ENCODE results near the gene PLEKHA6. TPM values are rescaled to one million over a fixed set of nuclear protein-coding genes. Genes with fewer than 3 reads are reported as not detected.
A peak's percentile ranks its signal among the peaks of the same experiment; 100 is the strongest.

PLEKHA6 gene
- total RNA-seq, 2 experiments from 2014 or later: 0.53 to 0.82 TPM

DNA sequence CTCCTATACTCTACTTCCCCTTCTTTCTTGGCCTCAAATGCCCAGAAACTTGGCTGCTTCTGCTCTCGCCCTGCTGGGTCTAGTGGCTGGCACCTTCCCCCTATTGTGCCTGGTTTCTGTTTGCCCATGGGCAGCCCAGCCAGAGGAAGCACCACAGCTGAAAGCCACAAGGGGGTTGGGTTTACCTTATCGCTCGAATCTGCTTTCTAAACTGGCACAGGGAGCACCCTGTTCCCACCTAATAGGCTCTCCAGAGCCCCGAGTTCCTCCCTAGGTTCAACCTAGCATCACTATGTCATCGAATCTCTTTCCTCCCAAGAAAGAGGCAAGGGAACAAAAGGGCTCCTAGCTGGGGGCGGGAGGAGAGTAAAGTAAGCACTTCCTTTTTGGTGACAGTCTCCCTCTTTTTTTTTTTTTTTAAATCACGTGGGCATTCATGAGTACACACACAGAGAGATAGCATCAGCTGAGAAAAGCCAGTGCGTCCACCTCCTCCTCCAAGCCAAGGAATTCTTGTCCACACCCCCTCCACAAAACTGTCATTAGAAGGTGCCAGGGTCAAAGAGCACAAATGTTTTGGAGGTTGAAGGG, 72.8 kb downstream of the PLEKHA6 start:
- peak overlapping the region; percentile 85 for H3K27ac Mint-ChIP-seq
- H3K27me3 Mint-ChIP-seq: peaks cover 6% of the 10 kb centered on the region
- CTCF ChIA-PET: no interaction called here
- no peaks in the 10 kb centered on the region for H3K9me3 ChIP-seq (ENCODE audit: control insufficient read depth in 1 of 2, insufficient read depth in 1 of 2, low read length in 2 of 2)
- peak; percentile 9 for TF ChIP-seq CTCF (IDR thresholded peaks at IDR 0.05)
- intact Hi-C loops (cut with DNase I, micrococcal nuclease): no loop called here
- DNase-seq: peak in 13 of 14 experiments; percentile 10 to 71 (median 23)
- POLR2A ChIA-PET: no interaction called here
- H3K27ac ChIP-seq (ENCODE audit: low read depth in 1 of 2, low read length in 2 of 2): peak overlapping the region in 1 of 2 donors; percentile 82
- peak overlapping the region; percentile 58 for H3K4me3 ChIP-seq (ENCODE audit: low read length)
- peaks cover 28% of the 10 kb centered on the region for H3K4me1 ChIP-seq (ENCODE audit: insufficient read depth, low read length)
- no peaks in the 10 kb centered on the region for H3K36me3 ChIP-seq (ENCODE audit: insufficient read depth, low read length)
- H3K9me3 Mint-ChIP-seq: no peaks in the 10 kb centered on the region
- peak; percentile 85 for ATAC-seq (ENCODE audit: poor library complexity)
- no peaks in the 10 kb centered on the region for H3K27me3 ChIP-seq (ENCODE audit: control insufficient read depth in 1 of 2, insufficient read depth in 2 of 2, low read length in 2 of 2)
- H3K4me3 Mint-ChIP-seq: peak overlapping the region; percentile 80
- H3K36me3 Mint-ChIP-seq (ENCODE audit: low read depth): no peaks in the 10 kb centered on the region
- H3K4me1 Mint-ChIP-seq (ENCODE audit: low read depth): peaks cover 32% of the 10 kb centered on the region

GRCh38 chr1:204286315-204286714, 73.4 kb downstream of the PLEKHA6 start:
- DNase-seq (no peak), ATAC-seq (ENCODE audit: poor library complexity) (no peak)
- Histone ChIP-seq H3K4me3 (ENCODE audit: low read length) (no peak overlapping the region), H3K9me3 (ENCODE audit: control insufficient read depth in 1 of 2, insufficient read depth in 1 of 2, low read length in 2 of 2) (no peaks in the 10 kb centered on the region), H3K27me3 (ENCODE audit: control insufficient read depth in 1 of 2, insufficient read depth in 2 of 2, low read length in 2 of 2) (peaks cover 0 to 3% of the 10 kb centered on the region in 2 experiments), H3K27ac (ENCODE audit: low read depth in 1 of 2, low read length in 2 of 2) (peak overlapping the region in 1 of 2 donors; percentile 82), H3K4me1 (ENCODE audit: insufficient read depth, low read length) (peaks cover 28% of the 10 kb centered on the region), H3K36me3 (ENCODE audit: insufficient read depth, low read length) (no peaks in the 10 kb centered on the region)
- Mint-ChIP-seq H3K4me1 (ENCODE audit: low read depth) (peaks cover 32% of the 10 kb centered on the region), H3K27ac (peak overlapping the region; percentile 85), H3K9me3 (no peaks in the 10 kb centered on the region), H3K27me3 (peaks cover 11% of the 10 kb centered on the region), H3K4me3 (peak overlapping the region; percentile 80), H3K36me3 (ENCODE audit: low read depth) (no peaks in the 10 kb centered on the region)
- CTCF ChIA-PET: no interaction called here
- peak; percentile 4 for TF ChIP-seq CTCF (IDR thresholded peaks at IDR 0.05)
- intact Hi-C loops (cut with DNase I, micrococcal nuclease): no loop called here
- POLR2A ChIA-PET: no interaction called here

- DNase-seq (no peak), ATAC-seq (ENCODE audit: poor library complexity) (no peak)
- H3K36me3 ChIP-seq (ENCODE audit: insufficient read depth, low read length): no peaks in the 10 kb centered on the region
- no peaks in the 10 kb centered on the region for H3K9me3 ChIP-seq (ENCODE audit: control insufficient read depth in 1 of 2, insufficient read depth in 1 of 2, low read length in 2 of 2)
- no peaks in the 10 kb centered on the region for H3K36me3 Mint-ChIP-seq (ENCODE audit: low read depth)
- H3K4me3 Mint-ChIP-seq: peak overlapping the region; percentile 56
- no peaks in the 10 kb centered on the region for H3K9me3 Mint-ChIP-seq
- intact Hi-C loops (cut with DNase I, micrococcal nuclease): no loop called here
- peaks cover 0 to 3% of the 10 kb centered on the region in 2 experiments for H3K27me3 ChIP-seq (ENCODE audit: control insufficient read depth in 1 of 2, insufficient read depth in 2 of 2, low read length in 2 of 2)
- H3K27ac ChIP-seq (ENCODE audit: low read depth in 1 of 2, low read length in 2 of 2): no peak overlapping the region
- no peak for TF ChIP-seq CTCF (IDR thresholded peaks at IDR 0.05)
- CTCF ChIA-PET: no interaction called here
- H3K4me1 Mint-ChIP-seq (ENCODE audit: low read depth): peaks cover 32% of the 10 kb centered on the region
- no peak overlapping the region for H3K4me3 ChIP-seq (ENCODE audit: low read length)
- POLR2A ChIA-PET: interaction anchor here (0.7 kb wide), 1 partner anchor 1145 kb away, joined by 3 read pairs; no protein-coding TSS in a partner anchor
- H3K4me1 ChIP-seq (ENCODE audit: insufficient read depth, low read length): peaks cover 28% of the 10 kb centered on the region
- H3K27ac Mint-ChIP-seq: peak overlapping the region; percentile 85
- peaks cover 14% of the 10 kb centered on the region for H3K27me3 Mint-ChIP-seq
Measured at GRCh38 chr1:204285436-204286305, 74.1 kb downstream of the PLEKHA6 start.

Data from CD4-positive, alpha-beta T cell (primary cell).